Islet precursor cell (in vitro differentiated cells): ENCODE data around the gene TRIM7.
A peak's percentile ranks its signal among the peaks of the same experiment; 100 is the strongest.

Source experiments
- DNase-seq: peaks from one replicate; pipeline ENCODE4 v3.0.0-alpha.2; 2018

The TRIM7 gene

GRCh38 chr5:181204826-181205760, at the start of gene TRIM7:
TSS of gene TRIM7 (minus strand) at chr5:181205196. CDS start at chr5:181205110, 86 bp downstream.
- peak; percentile 68 for DNase-seq

DNA sequence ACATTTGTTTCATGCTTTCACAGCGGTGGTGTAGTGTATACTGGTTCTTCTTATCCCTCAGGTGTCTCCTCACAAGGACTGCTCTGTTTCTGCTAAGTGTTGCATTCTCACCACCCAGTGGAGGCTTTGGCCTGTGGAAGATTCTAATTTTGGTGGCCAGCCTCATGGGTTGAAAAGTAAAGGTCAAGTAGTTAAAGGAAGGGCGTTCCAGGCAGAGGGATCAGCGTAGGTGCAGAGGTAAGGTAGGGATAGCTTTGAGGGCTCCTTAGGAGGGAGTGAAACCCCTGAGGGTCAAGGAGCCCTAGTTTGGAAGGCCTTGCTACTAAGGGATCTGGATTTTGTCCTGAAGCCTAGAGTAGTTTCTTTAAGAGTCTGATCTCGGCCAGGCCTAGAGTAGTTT, 43.3 kb upstream of the TRIM7 start:
- no peak for DNase-seq

DNA sequence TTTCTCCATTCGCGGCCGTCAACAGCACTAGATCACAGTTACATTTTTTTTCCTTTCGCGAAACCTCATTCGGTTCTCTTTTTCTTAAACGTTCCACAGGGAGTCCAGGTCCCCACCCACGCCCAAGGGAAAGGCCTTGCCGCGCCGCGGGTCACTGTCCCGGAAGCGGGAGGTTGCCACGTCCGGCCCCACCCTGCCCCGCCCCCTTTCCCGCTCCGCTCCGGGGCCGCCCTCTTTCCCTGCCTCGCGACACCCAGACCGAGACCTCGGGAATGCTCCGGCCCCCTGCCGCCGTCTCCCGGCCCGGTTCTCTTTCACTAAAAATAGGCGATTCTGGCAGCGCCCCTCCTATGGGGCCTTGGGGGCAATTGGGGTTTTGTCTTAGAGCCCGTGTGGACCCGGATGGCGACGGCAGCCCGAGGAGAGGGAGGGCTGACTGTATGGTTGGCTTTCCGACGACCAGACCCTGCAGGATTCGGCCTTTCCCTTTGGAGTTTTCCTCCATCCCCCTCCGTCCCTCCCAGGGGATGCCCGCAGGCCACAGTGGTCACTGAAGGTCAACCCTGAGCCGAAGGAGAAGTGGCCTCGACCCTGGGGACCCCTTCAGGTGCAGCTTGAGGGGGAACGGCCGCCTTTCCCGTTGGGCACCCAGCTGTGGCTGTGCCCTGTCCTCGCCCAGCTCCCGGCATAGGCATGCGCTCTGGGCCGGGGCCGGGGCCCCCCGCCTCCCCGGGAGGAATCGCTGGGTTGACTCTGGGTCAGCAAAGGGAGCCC, 41.5 kb upstream of the TRIM7 start:
- DNase-seq = peak; percentile 94

GRCh38 chr5:181245427-181246275, 40.7 kb upstream of the TRIM7 start:
- DNase-seq = no peak

GRCh38 chr5:181243564-181244343, 38.8 kb upstream of the TRIM7 start, which contains the start of gene RACK1:
TSS of gene RACK1 (minus strand) at chr5:181243906. CDS start at chr5:181243800, 106 bp downstream.
- peak; percentile 93 for DNase-seq

GRCh38 chr5:181243018-181243563, 38.1 kb upstream of the TRIM7 start:
- DNase-seq = no peak

DNA sequence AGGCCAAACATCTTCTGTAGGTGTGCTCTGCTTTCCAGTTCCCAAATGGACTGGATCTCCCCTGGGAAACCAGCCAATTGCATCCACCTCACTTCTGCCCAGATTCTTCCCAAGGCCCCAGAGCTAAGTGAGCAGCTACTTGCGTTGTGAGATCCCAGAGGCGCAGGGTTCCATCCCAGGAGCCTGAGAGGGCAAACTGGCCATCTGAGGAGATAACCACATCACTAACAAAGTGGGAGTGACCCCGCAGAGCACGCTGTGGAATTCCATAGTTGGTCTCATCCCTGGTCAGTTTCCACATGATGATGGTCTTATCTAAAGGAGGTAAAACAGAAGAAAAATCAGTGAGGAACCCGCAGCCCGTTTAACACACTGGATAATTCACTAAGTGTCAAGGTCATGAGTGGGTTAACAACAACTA, 37.0 kb upstream of the TRIM7 start:
- no peak for DNase-seq

GRCh38 chr5:181241393-181241975, 36.5 kb upstream of the TRIM7 start:
- DNase-seq = no peak

DNA sequence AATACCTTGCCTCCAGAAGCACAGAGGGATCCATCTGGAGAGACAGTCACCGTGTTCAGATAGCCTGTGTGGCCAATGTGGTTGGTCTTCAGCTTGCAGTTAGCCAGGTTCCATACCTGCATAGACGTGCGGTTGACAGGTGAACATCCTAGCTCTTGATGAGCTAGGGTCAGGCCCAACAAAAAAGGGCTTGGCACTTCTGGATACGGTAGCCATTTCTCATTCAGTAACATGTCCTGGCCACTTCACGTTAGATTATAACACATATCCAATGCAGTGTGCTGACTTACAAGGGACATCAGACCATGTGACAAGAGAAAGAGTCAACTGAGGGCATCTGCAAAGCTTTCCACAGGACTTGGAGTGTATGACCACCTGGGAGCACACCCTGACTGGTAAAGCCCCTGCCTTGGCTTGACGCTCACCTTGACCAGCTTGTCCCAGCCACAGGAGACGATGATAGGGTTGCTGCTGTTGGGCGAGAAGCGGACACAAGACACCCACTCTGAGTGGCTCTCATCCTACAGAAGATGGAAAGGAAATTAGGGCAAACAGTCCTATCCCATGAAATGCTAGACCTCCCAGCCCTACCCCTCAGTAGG, 34.2 kb upstream of the TRIM7 start:
- DNase-seq = no peak

DNA sequence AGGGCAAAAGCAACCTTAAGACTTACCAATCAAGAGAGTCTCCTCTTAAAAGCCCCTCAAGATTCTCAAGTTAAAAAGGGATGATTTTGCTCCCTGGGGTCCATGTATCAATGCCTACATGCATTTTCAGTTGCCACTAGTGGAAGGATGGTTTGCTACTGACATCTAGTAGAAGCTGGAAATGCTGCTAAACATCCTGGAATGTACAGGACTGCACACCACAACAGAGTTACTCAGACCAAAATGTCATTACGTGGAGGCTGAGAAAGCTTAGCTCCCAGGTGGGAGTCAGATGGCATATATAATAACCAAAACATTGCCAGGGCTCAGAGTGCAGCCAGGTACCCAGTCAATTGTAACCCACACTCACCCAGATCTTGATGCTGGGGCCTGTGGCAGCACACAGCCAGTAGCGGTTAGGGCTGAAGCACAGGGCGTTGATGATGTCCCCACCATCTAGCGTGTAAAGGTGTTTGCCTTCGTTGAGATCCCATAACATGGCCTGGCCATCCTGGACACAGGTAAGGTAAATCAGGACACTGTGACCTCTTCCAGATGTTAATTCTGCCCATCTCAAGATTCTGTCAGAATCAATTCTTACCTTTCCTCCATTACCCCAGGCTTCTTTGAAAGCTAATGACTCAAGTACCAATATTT, 32.9 kb upstream of the TRIM7 start:
- DNase-seq = no peak

GRCh38 chr5:181236954-181237641, 32.1 kb upstream of the TRIM7 start:
- no peak for DNase-seq

DNA sequence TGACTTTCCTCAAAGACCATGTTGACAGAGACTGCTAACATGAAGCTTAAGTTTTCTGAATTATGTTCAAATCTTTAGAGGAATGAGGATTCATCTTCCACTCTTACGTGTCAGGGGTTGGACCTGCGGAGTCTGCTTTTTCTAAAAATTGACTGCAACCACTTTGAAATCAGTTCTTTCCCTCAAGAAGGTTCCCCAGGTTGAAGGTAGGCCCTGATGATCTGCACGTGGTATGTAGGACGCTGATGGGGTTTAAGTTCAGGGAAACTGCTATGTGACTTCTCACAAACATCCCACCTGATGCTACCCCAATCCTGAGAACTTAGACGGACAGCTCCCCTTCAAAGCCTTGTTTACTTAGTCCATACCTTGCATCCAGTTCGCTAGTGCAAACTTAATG, 31.5 kb upstream of the TRIM7 start:
- no peak for DNase-seq

GRCh38 chr5:181235689-181236366, 30.8 kb upstream of the TRIM7 start:
- DNase-seq = no peak

GRCh38 chr5:181235323-181235688, 30.3 kb upstream of the TRIM7 start:
- DNase-seq = no peak

DNA sequence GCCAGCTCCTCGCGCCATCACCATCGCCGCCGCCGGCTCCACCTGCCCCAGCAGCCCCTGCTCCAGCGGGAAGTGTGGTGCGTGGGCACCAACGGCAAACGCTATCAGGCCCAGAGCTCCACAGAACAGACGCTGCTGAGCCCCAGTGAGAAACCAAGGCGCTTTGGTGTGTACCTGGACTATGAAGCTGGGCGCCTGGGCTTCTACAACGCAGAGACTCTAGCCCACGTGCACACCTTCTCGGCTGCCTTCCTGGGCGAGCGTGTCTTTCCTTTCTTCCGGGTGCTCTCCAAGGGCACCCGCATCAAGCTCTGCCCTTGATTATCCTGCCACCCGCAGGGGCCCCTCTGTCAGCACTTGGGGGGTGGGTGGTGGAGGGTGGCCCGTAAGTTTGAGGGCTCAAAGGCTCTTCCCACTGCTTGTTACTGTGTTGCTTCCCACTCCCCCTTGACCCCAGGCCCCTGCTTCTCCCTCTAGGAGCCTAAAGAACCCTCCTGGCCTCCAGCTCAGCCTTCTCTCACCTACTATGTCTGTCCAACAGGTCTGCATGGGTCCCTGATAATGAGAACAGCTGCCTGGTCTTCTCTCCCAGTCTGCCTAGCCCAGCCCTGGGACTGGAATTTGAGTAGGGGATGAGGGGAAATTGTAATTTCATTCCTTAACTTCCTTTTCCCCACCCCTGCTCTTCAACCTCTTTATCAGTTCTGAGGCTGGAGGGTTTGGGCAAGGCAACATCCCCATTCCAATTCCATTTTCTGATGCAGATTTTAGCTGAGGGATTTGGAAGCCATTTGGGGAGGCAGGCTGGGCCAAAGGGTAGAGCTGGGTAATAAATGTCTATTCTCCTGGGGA, 29.7 kb upstream of the TRIM7 start:
- no peak for DNase-seq

GRCh38 chr5:181233801-181234454, 28.9 kb upstream of the TRIM7 start:
- DNase-seq = no peak

GRCh38 chr5:181233088-181233800, 28.2 kb upstream of the TRIM7 start:
- DNase-seq = no peak
